PC-9 (cell line): ENCODE measurements around the gene SYNJ2. TPM values are rescaled to one million over a fixed set of nuclear protein-coding genes. Genes with fewer than 3 reads are reported as not detected.

Experiments used
- BruUV-seq: library from RNA; stranded (reverse); fragments of 400-500 nt; replicated peaks from 2 replicates; lab custom pipeline; 2021; lab: Mats Ljungman, UMichigan
- CTCF ChIA-PET: fragments of 300-600 bp; sonication (Branson Sonifier 250); formaldehyde crosslinking; loops from one replicate; lab custom pipeline; 2022; ENCODE audit warnings: antibody characterized with exemption; lab: Charles Lee
- POLR2A ChIA-PET: fragments of 300-600 bp; sonication (Branson Sonifier 250); formaldehyde crosslinking; loops from one replicate; lab custom pipeline; 2022; ENCODE audit warnings: antibody characterized with exemption; ENCODE audit not compliant: unreplicated experiment; lab: Charles Lee
- DNase-seq, 2 experiments: peaks; one replicate each; pipeline versions ENCODE4 v3.0.0 to v3.0.0-alpha.2; 2015 to 2022; ENCODE audit warnings: mixed read lengths in 1 of 2
- H2AFZ ChIP-seq: fragments of 200-600 bp; sonication (generic); 2 replicates; pipeline ENCODE4 v1.8.1; 2017; ENCODE audit warnings: antibody characterized with exemption
- H3F3A ChIP-seq: fragments of 200-600 bp; sonication (generic); 2 replicates; pipeline ENCODE4 v1.8.1; 2017; ENCODE audit warnings: antibody characterized with exemption, mild to moderate bottlenecking, low read depth; ENCODE audit not compliant: insufficient read depth
- H3K27ac ChIP-seq: fragments of 200-600 bp; sonication (generic); 2 replicates; pipeline ENCODE4 v1.6.1; 2016; ENCODE audit warnings: mixed run types
- H3K27me3 ChIP-seq: fragments of 200-600 bp; sonication (generic); 2 replicates; pipeline ENCODE4 v1.6.1; 2016; ENCODE audit warnings: low read depth, mixed run types; ENCODE audit not compliant: insufficient read depth
- H3K36me3 ChIP-seq: fragments of 200-600 bp; sonication (generic); 2 replicates; pipeline ENCODE4 v1.6.1; 2016; ENCODE audit warnings: low read depth, mixed run types
- H3K4me1 ChIP-seq: fragments of 200-600 bp; sonication (generic); replicated peaks from 2 replicates; pipeline ENCODE4 v1.6.1; 2016; ENCODE audit warnings: mixed run types; ENCODE audit not compliant: insufficient read depth
- H3K4me2 ChIP-seq: fragments of 200-600 bp; sonication (generic); 2 replicates; pipeline ENCODE4 v1.6.1; 2017; ENCODE audit warnings: mixed run types
- H3K4me3 ChIP-seq: fragments of 200-600 bp; sonication (generic); 2 replicates; pipeline ENCODE4 v1.6.1; 2016; ENCODE audit warnings: mixed run types
- H3K79me2 ChIP-seq: fragments of 200-600 bp; sonication (generic); 2 replicates; pipeline ENCODE4 v1.6.1; 2017; ENCODE audit warnings: low read depth, mixed run types
- H3K9me2 ChIP-seq: fragments of 200-600 bp; sonication (generic); 2 replicates; pipeline ENCODE4 v1.8.1; 2017; ENCODE audit warnings: mild to moderate bottlenecking; ENCODE audit not compliant: insufficient read depth
- H3K9me3 ChIP-seq: fragments of 200-600 bp; sonication (generic); 2 replicates; pipeline ENCODE4 v1.8.1; 2016; ENCODE audit warnings: low read depth; ENCODE audit not compliant: insufficient read depth
- H4K20me1 ChIP-seq: fragments of 200-600 bp; sonication (generic); 2 replicates; pipeline ENCODE4 v1.8.1; 2017; ENCODE audit not compliant: insufficient read depth
- CTCF ChIP-seq: fragments of 200-600 bp; sonication (generic); conservative IDR thresholded peaks from 2 replicates; pipeline ENCODE4 v1.6.1; 2017; ENCODE audit warnings: mixed run types, antibody characterized with exemption, mild to moderate bottlenecking, moderate library complexity
- EZH2 ChIP-seq: fragments of 200-600 bp; sonication (generic); IDR thresholded peaks from 2 replicates; pipeline ENCODE4 v1.8.0; 2017; ENCODE audit warnings: antibody characterized with exemption, low read depth
- intact Hi-C: fragments of 100-400 bp; cut with micrococcal nuclease; formaldehyde crosslinking; loops from one replicate; pipeline ENCODE4 v1.10.0; 2022; ENCODE audit not compliant: unreplicated experiment
- total RNA-seq: library from RNA; stranded (reverse); gene quantifications from 2 replicates; pipeline ENCODE4 v1.2.3, GENCODE V29; 2021

Gene SYNJ2
- total RNA-seq, 1 experiment from 2014 or later = 30.3 TPM

- Histone ChIP-seq H3K79me2 (no peaks in the 10 kb centered on the region), H3K27me3 (no peaks in the 10 kb centered on the region), H3F3A (no peaks in the 10 kb centered on the region), H3K4me3 (no peak overlapping the region), H3K4me1 (no peaks in the 10 kb centered on the region), H3K9me3 (no peaks in the 10 kb centered on the region), H3K27ac (no peak overlapping the region), H3K4me2 (no peak overlapping the region), H3K36me3 (no peaks in the 10 kb centered on the region), H3K9me2 (no peaks in the 10 kb centered on the region), H2AFZ (no peak overlapping the region), H4K20me1 (no peaks in the 10 kb centered on the region)
- BruUV-seq = no TSS peak
- intact Hi-C loops = no loop called here
- TF ChIP-seq EZH2 (no peak), CTCF (no peak)
- DNase-seq = no peak
- CTCF ChIA-PET = no interaction called here
- POLR2A ChIA-PET = no interaction called here
Measured at GRCh38 chr6:158077676-158078075, 96.0 kb downstream of the SYNJ2 start.

- no peaks in the 10 kb centered on the region for H3K9me3 ChIP-seq
- no peaks in the 10 kb centered on the region for H3K27me3 ChIP-seq
- H3K4me1 ChIP-seq = no peaks in the 10 kb centered on the region
- no peaks in the 10 kb centered on the region for H3K9me2 ChIP-seq
- H4K20me1 ChIP-seq = no peaks in the 10 kb centered on the region
- CTCF ChIA-PET = no interaction called here
- DNase-seq = no peak
- H3K36me3 ChIP-seq = no peaks in the 10 kb centered on the region
- POLR2A ChIA-PET = no interaction called here
- TF ChIP-seq EZH2 (no peak), CTCF (no peak)
- H2AFZ ChIP-seq = no peak overlapping the region
- no peaks in the 10 kb centered on the region for H3K79me2 ChIP-seq
- no peak overlapping the region for H3K4me2 ChIP-seq
- intact Hi-C loops = no loop called here
- no peak overlapping the region for H3K4me3 ChIP-seq
- no peaks in the 10 kb centered on the region for H3F3A ChIP-seq
- no TSS peak for BruUV-seq
- H3K27ac ChIP-seq = no peak overlapping the region
Measured at GRCh38 chr6:158078320-158078719, 96.7 kb downstream of the SYNJ2 start.

- ChIA-PET CTCF (no interaction called here), POLR2A (no interaction called here)
- intact Hi-C loops = no loop called here
- no peak overlapping the region for H3K4me3 ChIP-seq
- no peaks in the 10 kb centered on the region for H3K9me3 ChIP-seq
- H3K79me2 ChIP-seq = no peaks in the 10 kb centered on the region
- H3K9me2 ChIP-seq = no peaks in the 10 kb centered on the region
- no peak for DNase-seq
- H4K20me1 ChIP-seq = no peaks in the 10 kb centered on the region
- H3K36me3 ChIP-seq = no peaks in the 10 kb centered on the region
- no peaks in the 10 kb centered on the region for H3K4me1 ChIP-seq
- no peak overlapping the region for H3K4me2 ChIP-seq
- no peak overlapping the region for H2AFZ ChIP-seq
- H3F3A ChIP-seq = no peaks in the 10 kb centered on the region
- no peak overlapping the region for H3K27ac ChIP-seq
- no TSS peak for BruUV-seq
- TF ChIP-seq EZH2 (no peak), CTCF (no peak)
- H3K27me3 ChIP-seq = no peaks in the 10 kb centered on the region
Measured at GRCh38 chr6:158080849-158081656, 99.4 kb downstream of the SYNJ2 start.
